Activated CD8-positive, alpha-beta T cell treated with anti-CD3 and anti-CD28 coated beads for 36 hours (primary cell): Measurements from ENCODE around the gene SMIM38. TPM values are rescaled to one million over a fixed set of nuclear protein-coding genes. Genes with fewer than 3 reads are reported as not detected.
"Not testable (repeated sequence)": the region's sequence is repeated elsewhere in the genome, so short reads cannot be mapped to it uniquely, and the experiment has no call there.

Experiments used
- ATAC-seq: fragments of 200-7000 bp; cut with Tn5 transposase; one replicate; pipeline ENCODE4 v1.10.0; 2021; ENCODE audit warnings: mild to moderate bottlenecking, moderate library complexity
- CTCF ChIA-PET: fragments of 350-600 bp; sonication (Branson Sonifier 250); formaldehyde crosslinking; loops from one replicate; lab custom pipeline; 2021; ENCODE audit warnings: antibody characterized with exemption; lab: Charles Lee
- POLR2A ChIA-PET: fragments of 350-600 bp; sonication (Branson Sonifier 250); formaldehyde crosslinking; loops from one replicate; lab custom pipeline; 2021; ENCODE audit warnings: antibody characterized with exemption; lab: Charles Lee
- DNase-seq: peaks from one replicate; pipeline ENCODE4 v3.0.0-alpha.2; 2020
- H3K27ac Mint-ChIP-seq: one replicate; pipeline ENCODE4 v1.8.0; 2021; ENCODE audit warnings: mild to moderate bottlenecking, mixed read lengths
- H3K27me3 Mint-ChIP-seq: one replicate; pipeline ENCODE4 v1.8.0; 2021; ENCODE audit warnings: mixed read lengths
- H3K36me3 Mint-ChIP-seq: one replicate; pipeline ENCODE4 v1.8.0; 2021; ENCODE audit warnings: low read depth, mixed read lengths
- H3K4me1 Mint-ChIP-seq: one replicate; pipeline ENCODE4 v1.8.0; 2021; ENCODE audit warnings: low read depth, mixed read lengths
- H3K4me3 Mint-ChIP-seq: one replicate; pipeline ENCODE4 v1.8.0; 2021; ENCODE audit warnings: mild to moderate bottlenecking, moderate library complexity, mixed read lengths
- H3K9me3 Mint-ChIP-seq: one replicate; pipeline ENCODE4 v1.8.0; 2021; ENCODE audit warnings: mixed read lengths
- CTCF ChIP-seq: fragments of 200-600 bp; IDR thresholded peaks from one replicate; pipeline ENCODE4 v1.8.0; 2022; ENCODE audit warnings: antibody characterized with exemption, mild to moderate bottlenecking
- intact Hi-C: fragments of 100-400 bp; cut with micrococcal nuclease; formaldehyde crosslinking; loops from one replicate; pipeline ENCODE4 v1.10.0; 2022
- total RNA-seq, 2 experiments: library from RNA; stranded (reverse); gene quantifications; one replicate each; pipeline ENCODE4 v1.2.3, GENCODE V29; 2021

SMIM38 gene
- total RNA-seq, 2 experiments from 2014 or later = 0.31 to 0.77 TPM

- ChIA-PET POLR2A (interaction anchor here (1.6 kb wide), 1 partner anchor 14 kb away, joined by 4 read pairs; no protein-coding TSS in a partner anchor), CTCF (no interaction called here)
- Mint-ChIP-seq H3K4me3 (no peak overlapping the region), H3K27ac (no peak overlapping the region), H3K4me1 (peaks cover 14% of the 10 kb centered on the region), H3K27me3 (no peaks in the 10 kb centered on the region), H3K9me3 (peaks cover 9% of the 10 kb centered on the region), H3K36me3 (peaks cover 11% of the 10 kb centered on the region)
- TF ChIP-seq CTCF = no peak
- intact Hi-C loops = no loop called here
- no peak for ATAC-seq
- no peak for DNase-seq
These were observed 18.4 kb upstream of the SMIM38 start for GRCh38 chr11:69137151-69137844.

GRCh38 chr11:69138265-69138664 is 17.5 kb upstream of the SMIM38 start:
- intact Hi-C loops = no loop called here
- Mint-ChIP-seq H3K36me3 (peaks cover 11% of the 10 kb centered on the region), H3K4me1 (peaks cover 14% of the 10 kb centered on the region), H3K4me3 (no peak overlapping the region), H3K27me3 (no peaks in the 10 kb centered on the region), H3K9me3 (peaks cover 5% of the 10 kb centered on the region), H3K27ac (no peak overlapping the region)
- TF ChIP-seq CTCF = no peak
- CTCF ChIA-PET = no interaction called here
- ATAC-seq (no peak), DNase-seq (no peak)
- POLR2A ChIA-PET = no interaction called here

GRCh38 chr11:69140161-69140560 is 15.6 kb upstream of the SMIM38 start:
- Mint-ChIP-seq H3K4me1 (peaks cover 21% of the 10 kb centered on the region), H3K36me3 (peaks cover 11% of the 10 kb centered on the region)
- H3K27me3 Mint-ChIP-seq, H3K4me3 Mint-ChIP-seq, H3K9me3 Mint-ChIP-seq, intact Hi-C loops, H3K27ac Mint-ChIP-seq, ATAC-seq, DNase-seq: not testable (repeated sequence)
- CTCF ChIA-PET = interaction anchor here (0.7 kb wide), 1 partner anchor 11 kb away, joined by 3 read pairs; no protein-coding TSS in a partner anchor
- POLR2A ChIA-PET = interaction anchor here (0.5 kb wide), 1 partner anchor 350 kb away, joined by 3 read pairs; no protein-coding TSS in a partner anchor

- no peak overlapping the region for H3K4me3 Mint-ChIP-seq
- H3K9me3 Mint-ChIP-seq = peaks cover 6% of the 10 kb centered on the region
- TF ChIP-seq CTCF = no peak
- no peaks in the 10 kb centered on the region for H3K27me3 Mint-ChIP-seq
- intact Hi-C loops = no loop called here
- POLR2A ChIA-PET = interaction anchor here (0.5 kb wide), 1 partner anchor 350 kb away, joined by 3 read pairs; no protein-coding TSS in a partner anchor
- H3K4me1 Mint-ChIP-seq = peaks cover 17% of the 10 kb centered on the region
- no peak for ATAC-seq
- H3K36me3 Mint-ChIP-seq = peaks cover 6% of the 10 kb centered on the region
- no peak overlapping the region for H3K27ac Mint-ChIP-seq
- CTCF ChIA-PET = interaction anchor here (0.7 kb wide), 1 partner anchor 11 kb away, joined by 3 read pairs; no protein-coding TSS in a partner anchor
- DNase-seq = no peak
These were observed 15.1 kb upstream of the SMIM38 start for GRCh38 chr11:69140635-69141034.

GRCh38 chr11:69141742-69142141 is 14.0 kb upstream of the SMIM38 start:
- ChIA-PET CTCF (no interaction called here), POLR2A (no interaction called here)
- ATAC-seq (no peak), DNase-seq (no peak)
- H3K36me3 Mint-ChIP-seq = no peaks in the 10 kb centered on the region
- H3K4me1 Mint-ChIP-seq = peaks cover 11% of the 10 kb centered on the region
- no peak for TF ChIP-seq CTCF
- H3K4me3 Mint-ChIP-seq = no peak overlapping the region
- no peaks in the 10 kb centered on the region for H3K27me3 Mint-ChIP-seq
- H3K27ac Mint-ChIP-seq = no peak overlapping the region
- peaks cover 17% of the 10 kb centered on the region for H3K9me3 Mint-ChIP-seq
- intact Hi-C loops = no loop called here
